LHCN-M2 (cell line): ENCODE measurements around the gene SNAI3. TPM values are rescaled to one million over a fixed set of nuclear protein-coding genes. Genes with fewer than 3 reads are reported as not detected.

Experiments used
- DNase-seq: peaks from one replicate; pipeline ENCODE4 v3.0.0-alpha.2; 2012; ENCODE audit warnings: low read depth
- total RNA-seq: library from RNA; depleted of rRNA; stranded (reverse); fragments of >200 nt; gene quantifications from 2 replicates; pipeline ENCODE4 v1.2.3, GENCODE V29; 2014

The SNAI3 gene
- total RNA-seq, 1 experiment from 2014 or later: 0.57 TPM

GRCh38 chr16:88705801-88706228 lies 19.5 kb upstream of the SNAI3 start:
- no peak for DNase-seq

GRCh38 chr16:88705076-88705684 lies 18.9 kb upstream of the SNAI3 start:
- DNase-seq: no peak

- no peak for DNase-seq
Measured at GRCh38 chr16:88703486-88704309, 17.4 kb upstream of the SNAI3 start.

GRCh38 chr16:88702371-88703210 lies 16.3 kb upstream of the SNAI3 start:
- no peak for DNase-seq

GRCh38 chr16:88701581-88702370 lies 15.5 kb upstream of the SNAI3 start:
- no peak for DNase-seq

GRCh38 chr16:88700636-88701482 lies 14.6 kb upstream of the SNAI3 start:
- DNase-seq: peak; percentile 34

- no peak for DNase-seq
Measured at GRCh38 chr16:88700322-88700635, 14.0 kb upstream of the SNAI3 start.

GRCh38 chr16:88699180-88699579 lies 12.9 kb upstream of the SNAI3 start:
- DNase-seq: no peak

- no peak for DNase-seq
Measured at GRCh38 chr16:88698646-88699045, 12.3 kb upstream of the SNAI3 start.

GRCh38 chr16:88697831-88698615 lies 11.7 kb upstream of the SNAI3 start:
- DNase-seq: no peak

- DNase-seq: no peak
Measured at GRCh38 chr16:88697116-88697830, 11.0 kb upstream of the SNAI3 start.

- DNase-seq: no peak
Measured at GRCh38 chr16:88696441-88696840, 10.1 kb upstream of the SNAI3 start.

GRCh38 chr16:88695753-88696152 lies 9.4 kb upstream of the SNAI3 start:
- no peak for DNase-seq

GRCh38 chr16:88695218-88695617 lies 8.9 kb upstream of the SNAI3 start:
- no peak for DNase-seq

- DNase-seq: no peak
Measured at GRCh38 chr16:88694221-88695087, 8.1 kb upstream of the SNAI3 start.

GRCh38 chr16:88693420-88694177 lies 7.3 kb upstream of the SNAI3 start:
- no peak for DNase-seq

- DNase-seq: no peak
Measured at GRCh38 chr16:88692861-88693260, 6.6 kb upstream of the SNAI3 start.
